IPS-11a (cell line): ENCODE data around the gene C14orf180.

Experiments
- H3K4me3 ChIP-seq: one replicate; pipeline ENCODE4 v1.5.1; 2013; ENCODE audit warnings: low read depth, low read length, control low read depth

C14orf180 gene

DNA sequence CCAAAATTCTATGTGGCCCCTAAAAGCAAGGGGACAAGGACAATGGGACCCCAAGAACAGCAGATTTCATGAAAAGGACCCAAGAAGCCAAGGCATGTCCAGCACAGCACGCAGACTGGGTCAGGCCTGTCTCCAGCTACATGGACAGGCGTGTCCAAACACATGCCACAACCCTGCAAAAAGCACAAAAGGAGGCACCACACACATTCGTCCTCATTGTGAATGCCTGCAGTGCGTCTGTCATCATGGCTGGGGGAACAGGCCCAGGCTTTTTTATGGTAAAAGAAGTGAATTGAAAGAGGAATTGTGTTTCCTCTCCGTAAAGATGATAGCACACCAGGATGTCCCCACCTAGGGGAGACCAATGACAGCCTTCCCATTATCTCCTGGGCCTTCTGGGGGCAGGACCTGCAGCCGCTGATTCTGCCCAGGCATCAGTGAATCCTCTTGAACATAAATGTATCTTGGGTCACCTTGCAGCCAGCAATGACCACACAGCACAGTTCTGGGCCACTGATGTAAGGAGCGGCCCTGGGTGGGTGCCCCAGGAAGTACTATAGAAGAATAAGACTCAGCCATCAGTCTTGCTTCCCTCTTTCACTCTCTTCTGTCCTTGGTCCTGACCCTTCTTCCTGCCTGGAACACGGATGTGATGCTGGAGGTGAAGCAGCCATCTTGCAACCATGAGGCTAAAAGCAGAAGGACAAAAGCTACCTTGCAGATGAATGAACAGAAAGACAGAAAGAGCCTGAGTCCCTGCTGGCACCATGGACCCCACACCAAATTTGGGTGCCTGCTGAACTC is 29.8 kb upstream of the C14orf180 start:
- H3K4me3 ChIP-seq = no peak overlapping the region

DNA sequence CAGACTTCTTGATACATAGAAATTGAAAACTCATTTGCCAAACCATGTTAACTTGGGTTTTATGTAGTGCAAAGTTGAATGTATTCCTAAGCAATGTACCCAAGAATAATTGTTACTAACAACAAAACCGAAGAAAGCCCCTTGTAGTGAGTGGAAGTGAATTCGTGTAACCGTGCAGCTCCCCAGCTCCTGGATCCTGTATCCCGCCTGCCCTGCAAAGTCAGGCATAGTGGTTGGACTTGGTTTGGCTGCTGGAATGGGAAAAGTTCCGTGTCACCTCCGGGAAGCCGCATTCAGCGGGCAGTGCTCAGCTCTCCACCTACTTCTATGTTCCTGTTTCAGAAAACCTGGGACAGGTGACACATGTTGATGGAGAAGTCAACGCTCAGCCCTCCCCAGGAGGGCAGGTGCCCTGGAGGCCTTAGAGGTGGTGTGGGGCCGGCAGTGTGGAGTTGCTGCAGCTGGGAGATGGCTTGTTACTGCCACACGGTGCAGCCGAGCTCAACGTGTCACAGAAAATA is 29.2 kb upstream of the C14orf180 start:
- H3K4me3 ChIP-seq = no peak overlapping the region

DNA sequence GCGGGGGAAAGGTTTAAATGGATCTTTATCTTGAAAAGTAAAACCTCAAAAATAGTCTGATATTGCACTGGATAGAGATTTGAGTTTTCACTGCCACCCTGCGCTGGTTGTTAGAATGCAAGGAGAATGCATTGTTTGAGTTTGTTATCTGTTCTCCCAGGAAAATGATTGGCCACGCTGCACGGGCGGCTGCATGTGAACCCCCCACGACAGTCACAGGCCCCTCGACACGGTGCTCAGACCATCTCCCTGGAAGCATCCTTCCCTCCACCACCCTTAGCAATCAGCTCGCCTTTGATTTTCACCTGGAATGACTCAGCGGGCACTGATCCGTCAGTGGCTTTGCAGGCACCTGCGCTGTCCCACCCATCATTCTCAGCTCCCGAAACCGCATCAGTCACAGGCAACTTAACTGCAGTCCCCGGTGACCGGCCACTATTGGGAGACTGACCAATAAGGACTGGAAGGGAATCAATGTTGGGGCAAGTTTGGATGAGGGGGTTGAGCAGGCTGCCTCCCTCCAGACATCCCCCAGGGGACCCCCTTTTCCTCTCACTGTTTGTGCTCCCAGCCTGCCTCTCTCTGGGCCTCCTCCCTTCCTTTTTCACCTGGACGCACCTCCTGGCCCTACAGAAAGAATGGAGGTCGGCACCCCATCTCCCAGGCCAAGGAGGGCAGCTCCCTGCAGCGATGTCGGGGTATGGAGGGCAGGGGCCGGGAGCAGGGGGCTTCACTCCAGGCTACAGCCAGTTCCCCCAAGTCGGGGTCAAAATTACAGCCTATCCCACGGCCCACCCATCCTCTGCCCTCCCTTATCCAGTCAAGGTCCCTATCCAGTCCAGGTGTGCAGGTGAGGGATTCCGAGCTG is 28.5 kb upstream of the C14orf180 start:
- no peak overlapping the region for H3K4me3 ChIP-seq

DNA sequence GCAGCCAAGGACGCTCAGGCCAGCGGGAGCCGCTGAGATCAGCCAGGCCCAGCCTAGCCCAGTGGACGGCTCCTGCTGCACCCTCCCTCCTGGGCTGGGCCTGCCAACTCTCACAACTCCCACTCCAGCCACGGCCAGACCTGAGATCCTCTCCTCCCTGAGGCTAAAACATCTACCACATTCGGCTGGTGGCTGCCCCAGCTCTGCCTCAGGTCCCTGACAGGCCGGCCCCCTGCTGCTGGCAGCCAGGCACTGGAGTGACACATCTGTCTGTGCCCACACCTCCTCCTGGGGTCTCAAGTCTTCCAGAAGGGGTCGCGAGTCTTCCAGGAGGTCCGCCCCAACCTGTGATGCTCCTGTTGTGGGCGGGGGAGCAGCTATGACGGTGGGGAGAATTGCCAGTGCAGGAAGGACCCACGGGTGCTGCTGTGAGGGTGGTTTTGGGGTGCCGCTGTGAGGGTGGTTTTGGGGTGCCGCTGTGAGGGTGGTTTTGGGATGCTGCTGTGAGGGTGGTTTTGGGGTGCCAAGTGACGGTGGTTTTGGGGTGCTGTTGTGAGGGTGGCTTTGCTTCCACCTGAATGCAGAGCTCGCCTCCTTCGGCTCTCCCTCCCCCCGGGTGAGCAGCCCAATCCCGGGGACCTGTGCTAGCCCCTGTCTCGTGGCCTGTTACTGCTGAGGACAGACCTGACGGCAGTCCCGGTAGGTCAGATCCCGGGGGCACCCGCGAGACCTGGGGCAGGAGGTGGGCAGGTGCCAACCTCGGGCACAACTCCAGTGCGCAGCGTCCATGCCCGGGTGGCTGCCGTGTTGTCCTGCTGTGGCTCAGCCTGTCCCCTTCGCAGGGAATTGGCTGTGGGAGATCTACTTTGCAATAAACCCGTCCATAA is 27.5 kb upstream of the C14orf180 start:
- H3K4me3 ChIP-seq = no peak overlapping the region

DNA sequence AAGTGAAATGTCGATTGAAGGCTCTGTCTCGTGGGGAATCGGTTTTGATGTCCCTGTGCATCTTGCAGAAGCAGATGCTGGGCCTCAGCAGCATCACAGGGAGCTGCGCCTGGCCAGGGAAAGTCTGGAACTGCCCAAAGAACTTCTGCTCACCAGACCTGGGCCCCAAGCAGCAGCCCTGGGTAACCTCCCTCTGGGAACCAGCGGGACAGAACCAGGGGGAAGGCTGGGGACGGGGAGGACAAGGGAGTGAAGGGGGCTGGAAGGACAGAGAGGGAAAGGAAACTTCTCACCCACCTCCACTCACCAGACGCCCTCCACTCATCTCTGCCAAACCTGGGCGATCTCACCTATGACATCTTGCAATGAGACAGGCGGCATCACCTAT is 26.8 kb upstream of the C14orf180 start:
- no peak overlapping the region for H3K4me3 ChIP-seq

DNA sequence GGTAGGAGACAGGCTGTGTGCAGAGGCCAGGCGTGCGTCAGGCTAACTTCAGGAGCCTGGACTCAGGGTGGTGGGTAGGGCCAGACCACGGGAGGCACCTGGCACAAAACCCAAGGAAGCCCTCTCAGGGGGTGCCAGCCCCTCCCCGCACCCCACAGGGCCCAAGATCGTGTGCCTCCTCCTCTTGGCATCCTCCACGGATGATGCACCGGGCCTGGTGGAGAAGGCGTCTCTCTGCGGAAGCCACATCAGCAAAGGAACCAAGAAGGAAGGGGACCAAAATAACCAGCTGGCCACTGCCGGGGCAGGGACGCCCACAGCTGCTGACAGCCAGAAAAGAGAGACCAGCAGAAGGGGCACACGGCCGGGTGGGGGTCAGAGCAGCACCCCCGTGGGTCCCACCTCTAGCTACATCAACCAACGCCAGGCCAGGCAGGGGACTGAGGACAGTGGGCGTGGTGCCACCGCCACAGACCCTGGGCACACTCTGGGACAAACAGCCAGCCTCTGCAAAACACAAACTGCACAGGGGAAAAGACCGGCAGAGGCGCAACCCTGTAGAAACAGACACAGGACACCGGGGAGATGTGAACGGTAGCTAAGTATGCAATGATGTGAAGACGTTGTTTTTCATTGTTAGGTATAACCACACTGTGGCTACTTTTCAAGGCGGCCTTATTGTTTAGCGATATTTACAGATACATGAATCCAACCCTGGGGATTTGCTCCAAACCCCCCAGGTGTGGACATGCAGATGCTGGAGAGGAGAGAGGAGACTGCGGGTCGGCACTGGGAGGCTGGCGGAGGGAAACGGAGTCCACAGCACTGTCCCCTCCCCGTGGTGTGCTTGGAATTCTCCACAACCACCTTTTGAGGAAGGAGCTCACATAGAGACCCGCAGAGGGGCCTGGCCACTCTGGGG is 26.1 kb upstream of the C14orf180 start:
- no peak overlapping the region for H3K4me3 ChIP-seq

DNA sequence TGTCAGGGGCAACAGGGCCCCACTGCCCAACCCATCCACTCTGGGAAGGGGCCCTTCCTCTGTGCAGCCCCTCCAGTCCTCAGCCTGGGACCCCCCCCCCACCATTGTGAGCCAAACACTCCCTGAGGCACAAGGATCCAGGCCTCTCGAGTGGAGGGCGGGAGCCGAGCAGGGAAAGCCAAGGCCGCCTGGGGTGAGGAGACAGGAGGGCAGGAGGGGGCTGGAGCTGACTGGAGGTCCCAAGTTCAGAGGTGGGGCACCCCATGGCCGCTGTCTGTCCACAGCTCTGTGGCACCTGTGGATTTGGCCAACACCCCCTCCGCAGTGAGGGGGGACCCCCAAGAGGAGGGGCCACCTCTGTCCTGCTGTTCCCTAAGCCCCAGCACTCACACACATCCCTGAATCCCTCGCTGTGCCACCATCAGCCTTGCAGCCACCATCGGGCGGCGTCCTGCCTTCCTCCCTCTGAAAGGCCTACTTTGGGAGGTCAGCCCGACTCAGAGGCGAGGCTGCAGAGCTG is 25.4 kb upstream of the C14orf180 start:
- no peak overlapping the region for H3K4me3 ChIP-seq

DNA sequence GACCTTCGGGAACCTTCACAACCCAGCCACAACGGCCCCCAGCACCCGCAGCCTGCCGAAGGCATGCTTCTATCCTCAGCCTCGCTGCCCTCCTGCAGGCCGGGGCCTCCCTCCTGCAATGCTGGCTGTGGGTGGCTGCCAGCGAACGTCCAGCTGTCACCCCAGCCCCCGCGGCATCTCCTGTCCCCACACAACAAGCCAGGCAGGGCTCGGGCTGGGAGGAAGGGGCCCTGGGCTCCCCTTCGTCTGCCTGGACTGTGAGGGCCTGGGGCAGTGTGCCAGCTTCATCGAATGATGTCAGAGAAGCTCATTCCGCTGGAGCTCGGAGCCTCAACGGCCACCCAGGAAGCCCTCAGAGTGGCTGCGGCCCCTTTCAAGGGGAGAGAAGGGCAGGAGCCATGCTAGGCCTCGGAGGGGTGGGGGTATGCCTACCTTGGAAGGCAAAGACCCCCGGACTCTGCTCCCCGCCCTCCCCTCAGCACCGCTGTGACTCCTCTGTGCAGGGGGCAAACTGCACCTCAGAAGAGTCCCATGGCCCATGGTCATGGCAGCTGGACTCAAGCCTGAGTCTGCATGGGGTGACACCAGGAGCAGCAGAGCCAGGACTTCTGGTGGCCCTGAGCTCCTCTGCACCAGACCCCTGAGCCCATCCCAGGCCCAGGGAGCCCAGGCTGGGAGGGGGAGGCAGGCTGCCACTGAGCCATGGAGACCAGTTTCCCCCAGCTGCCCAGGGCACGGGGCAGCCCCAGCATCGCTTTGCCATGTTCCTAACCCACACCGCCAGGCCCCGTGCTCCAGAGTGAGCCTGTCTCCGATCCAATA is 24.7 kb upstream of the C14orf180 start:
- no peak overlapping the region for H3K4me3 ChIP-seq

DNA sequence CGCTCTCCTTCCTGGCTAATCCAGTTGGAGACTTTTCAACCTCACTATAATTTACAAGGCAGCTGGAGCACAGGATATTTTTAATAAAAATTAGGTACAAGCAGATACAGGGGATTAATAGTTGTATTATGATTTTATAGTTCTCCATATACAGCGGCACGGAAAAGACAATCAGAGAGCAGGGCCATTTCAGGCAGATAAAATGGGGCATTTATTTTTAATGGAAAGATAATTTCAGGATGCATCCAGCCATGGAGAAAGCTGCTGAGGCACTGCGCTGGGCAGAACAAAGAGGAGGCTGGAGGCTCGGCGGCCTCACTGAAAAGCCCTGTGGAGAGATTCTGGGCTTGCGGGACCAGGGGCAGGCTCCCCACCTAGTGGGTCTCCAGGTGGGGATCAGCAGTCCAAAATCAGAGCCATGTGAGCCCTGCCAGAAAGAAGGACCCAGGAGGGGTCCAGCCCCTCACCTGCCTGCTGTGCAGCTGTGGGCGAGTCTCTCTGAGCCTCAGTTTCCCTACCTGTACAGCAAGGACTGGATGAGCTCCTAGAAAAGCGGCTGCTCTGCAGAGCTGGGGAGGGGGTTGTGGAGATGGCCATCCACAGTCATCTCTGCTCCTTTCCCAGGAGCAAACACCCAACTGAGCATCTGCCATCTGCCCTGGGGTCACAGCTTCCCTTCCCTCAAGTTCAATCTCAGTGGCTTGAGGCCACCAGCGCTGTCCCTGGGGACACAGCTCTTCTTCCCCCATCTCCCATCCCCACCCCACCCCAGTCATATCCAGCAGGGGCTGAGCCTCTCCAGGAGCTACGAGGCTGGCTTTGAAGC is 23.9 kb upstream of the C14orf180 start:
- no peak overlapping the region for H3K4me3 ChIP-seq

DNA sequence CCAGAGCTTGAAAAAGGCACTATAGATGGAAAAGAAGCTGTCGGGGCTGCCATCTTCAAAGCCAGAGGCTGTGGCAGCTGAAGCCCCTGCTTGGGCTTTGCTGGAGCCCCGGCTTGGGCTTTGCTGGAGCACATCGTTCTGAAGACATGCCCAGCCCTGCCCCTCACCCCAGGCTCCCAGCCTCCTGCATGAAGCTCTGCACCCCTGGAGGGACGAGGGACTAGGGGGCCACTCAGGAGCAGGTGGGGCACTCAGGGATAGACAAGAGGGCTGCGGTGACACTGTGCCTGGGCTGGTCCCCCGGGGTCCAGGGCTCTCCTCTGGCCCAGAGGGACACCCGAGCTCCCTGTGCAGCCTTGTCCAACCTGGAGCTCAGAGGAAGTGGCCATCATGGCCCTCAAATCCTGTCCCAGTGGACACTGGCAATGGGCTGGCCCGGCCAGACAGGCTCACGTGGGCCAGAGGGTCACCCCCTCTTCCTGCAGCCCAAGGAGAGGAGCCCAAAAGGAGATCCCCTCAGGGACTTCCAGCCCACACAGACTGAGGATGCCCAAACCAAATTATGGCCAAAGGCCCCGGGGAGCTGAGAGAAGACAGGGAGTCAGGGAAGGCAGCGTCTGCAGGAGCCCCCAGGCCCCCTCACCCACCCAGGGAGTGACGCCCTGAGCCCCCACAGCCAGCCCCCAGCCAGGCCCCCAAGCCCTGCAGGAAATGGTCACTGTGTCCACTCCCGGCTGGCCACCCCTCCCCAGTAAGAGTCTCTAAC is 23.1 kb upstream of the C14orf180 start:
- H3K4me3 ChIP-seq = no peak overlapping the region

DNA sequence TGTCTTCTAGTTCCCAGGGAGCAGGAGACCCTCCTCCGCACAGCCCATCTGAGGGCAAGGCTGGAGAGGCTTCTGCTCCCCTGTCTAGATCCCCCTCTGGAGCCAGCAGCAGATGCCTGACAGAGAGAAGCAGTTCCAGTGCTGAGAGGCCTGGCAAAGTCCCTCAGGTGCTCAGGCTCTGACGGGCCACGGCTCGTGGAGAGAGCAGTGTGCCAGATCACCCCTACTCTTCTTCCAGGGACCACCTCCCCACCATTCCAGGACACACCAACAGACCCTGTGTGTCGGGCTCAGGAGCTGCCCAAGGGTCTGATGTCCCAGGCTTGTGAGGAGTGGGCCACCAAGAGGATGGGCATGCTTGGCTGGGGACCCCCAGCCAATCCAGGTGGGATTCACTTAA is 22.5 kb upstream of the C14orf180 start:
- H3K4me3 ChIP-seq = no peak overlapping the region

DNA sequence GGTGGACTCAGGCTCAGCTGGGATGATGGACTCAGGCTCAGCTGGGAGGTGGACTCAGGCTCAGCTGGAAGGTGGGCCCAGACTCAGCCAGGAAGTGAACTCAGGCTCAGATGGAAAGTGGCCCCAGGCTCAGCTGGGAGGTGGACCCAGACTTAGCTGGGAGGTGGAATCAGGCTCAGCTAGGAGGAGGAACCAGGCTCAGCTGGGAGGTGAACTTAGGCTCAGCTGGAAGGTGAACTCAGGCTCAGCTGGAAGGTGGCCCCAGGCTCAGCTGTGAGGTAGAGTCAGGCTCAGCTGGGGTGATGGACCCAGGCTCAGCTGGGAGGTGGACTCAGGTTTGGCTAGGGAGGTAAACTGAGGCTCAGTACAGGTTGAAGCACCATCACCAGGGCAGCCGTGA is 21.8 kb upstream of the C14orf180 start:
- no peak overlapping the region for H3K4me3 ChIP-seq

DNA sequence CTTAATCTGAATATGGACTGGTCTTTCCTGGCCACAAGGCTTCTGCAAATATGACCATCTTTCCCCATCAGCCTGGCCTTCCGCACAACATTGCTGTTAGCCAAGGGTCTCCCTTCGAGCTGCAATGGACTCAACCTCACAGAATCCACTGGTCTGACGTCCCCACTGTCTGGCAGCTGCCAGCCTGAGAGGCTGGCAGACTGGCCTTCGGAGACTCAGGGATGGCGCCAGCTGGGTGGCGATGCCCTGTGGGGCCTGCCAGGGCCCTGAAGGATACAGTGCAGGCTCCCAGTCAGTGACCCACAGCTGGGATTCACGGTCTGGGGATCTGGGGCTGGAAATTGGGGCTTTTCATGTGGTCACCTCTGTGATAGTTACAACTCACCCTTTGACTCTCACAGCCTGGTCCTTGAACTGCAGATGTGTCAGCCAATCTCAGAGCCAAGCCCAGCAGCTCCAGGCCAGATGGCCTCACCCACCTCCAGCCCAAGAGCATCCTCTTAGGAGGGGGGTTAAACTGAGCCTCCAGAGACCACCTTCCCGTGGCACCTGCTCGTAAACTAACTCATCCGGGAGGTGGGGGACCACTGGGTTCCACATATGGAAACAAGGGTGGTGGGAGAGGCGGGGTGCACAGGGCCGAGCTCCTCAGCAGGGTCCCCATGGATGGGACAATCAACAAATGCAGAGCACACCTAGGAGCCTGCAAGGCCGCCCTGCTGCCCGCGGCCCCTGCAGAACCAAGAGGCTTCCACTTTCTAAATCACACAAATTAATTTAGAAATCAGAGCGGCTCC is 21.1 kb upstream of the C14orf180 start:
- no peak overlapping the region for H3K4me3 ChIP-seq

DNA sequence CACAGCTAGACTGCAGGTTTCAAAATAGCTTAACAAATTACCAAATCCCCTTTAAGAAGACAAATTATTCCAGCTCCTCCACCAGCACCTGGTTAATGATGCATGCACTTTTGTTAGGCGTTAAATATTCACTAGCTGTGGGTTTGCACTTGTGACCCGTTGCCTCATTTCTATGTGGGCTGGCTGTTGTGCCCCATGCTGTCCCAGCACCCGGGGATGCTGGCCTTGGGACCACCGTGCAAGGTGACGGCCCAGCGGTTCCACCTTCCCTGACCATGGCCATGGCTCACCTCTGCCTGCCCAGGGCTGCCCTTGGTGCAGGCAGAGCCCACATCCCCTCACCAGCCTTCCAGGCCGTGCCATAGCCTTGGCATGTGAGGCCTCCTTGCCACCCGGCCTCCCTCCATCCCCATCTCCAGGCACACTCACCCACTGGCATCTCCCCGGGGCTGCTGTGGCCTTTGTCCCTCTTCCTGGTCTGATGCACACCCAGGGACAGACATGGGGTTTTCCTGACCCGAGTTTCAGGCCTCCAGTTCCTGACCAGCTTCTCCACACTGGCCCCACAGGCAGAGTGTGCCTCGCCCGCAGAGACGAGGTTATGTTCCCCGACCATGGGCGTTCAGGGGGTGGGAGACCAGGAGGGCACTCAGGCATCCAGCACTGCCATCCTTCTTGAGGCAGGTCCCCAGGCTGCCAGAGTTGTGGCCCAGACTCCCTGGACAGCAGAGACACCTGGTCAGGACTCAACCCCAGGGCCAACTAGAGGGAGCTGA is 20.3 kb upstream of the C14orf180 start:
- no peak overlapping the region for H3K4me3 ChIP-seq

DNA sequence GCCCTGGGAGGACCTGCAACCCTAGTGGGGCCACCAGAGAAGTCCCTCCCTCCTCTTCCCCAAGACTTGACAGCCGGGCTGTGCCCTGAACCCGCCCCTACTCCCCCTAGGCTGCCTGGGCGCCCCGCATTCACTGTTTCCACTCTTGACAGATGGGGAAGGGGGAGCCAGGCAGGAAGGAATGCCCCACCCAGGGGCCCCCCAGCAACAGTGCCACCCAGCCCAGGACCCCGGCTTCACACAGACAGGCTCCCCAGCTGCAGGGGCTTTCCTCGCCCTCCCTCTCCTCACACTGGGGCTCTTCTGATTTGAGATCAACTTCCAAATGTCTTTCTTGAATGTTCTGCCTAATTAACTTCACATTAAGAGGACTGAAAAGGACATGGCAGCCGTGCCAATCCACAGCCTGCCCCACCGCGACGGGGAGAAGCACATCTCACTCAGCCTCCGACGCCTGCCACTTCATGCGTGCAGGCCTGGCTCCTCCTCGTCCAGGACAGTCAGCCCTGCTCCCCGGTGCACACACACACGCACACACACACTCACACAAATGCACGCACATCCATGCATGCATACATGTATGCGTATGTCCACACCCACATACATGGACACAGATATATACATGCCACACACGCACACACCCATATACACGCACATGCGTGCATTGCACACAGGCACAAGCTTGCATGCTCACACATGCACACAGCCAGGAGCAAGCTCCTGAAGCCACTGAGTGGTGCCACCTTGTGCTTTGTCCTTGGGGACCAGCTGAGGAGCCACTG is 19.6 kb upstream of the C14orf180 start:
- no peak overlapping the region for H3K4me3 ChIP-seq
